Fibroblast of mammary gland (primary cell): ENCODE measurements around the gene OXER1.

Experiments used
- DNase-seq: peaks from one replicate; pipeline ENCODE4 v3.0.0-alpha.2; 2010; ENCODE audit warnings: low read depth
- H3K4me3 ChIP-seq: 2 replicates; pipeline ENCODE4 v1.5.1; 2011; ENCODE audit warnings: low read depth, mild to moderate bottlenecking, low read length, moderate library complexity; ENCODE audit not compliant: control insufficient read depth
- TF ChIP-seq, protein P1 (sequence below): conservative IDR thresholded peaks from 2 replicates; pipeline ENCODE4 v1.5.1; 2011; ENCODE audit warnings: low read depth, low read length, inconsistent platforms; ENCODE audit not compliant: control insufficient read depth, insufficient read depth

Gene OXER1

DNA sequence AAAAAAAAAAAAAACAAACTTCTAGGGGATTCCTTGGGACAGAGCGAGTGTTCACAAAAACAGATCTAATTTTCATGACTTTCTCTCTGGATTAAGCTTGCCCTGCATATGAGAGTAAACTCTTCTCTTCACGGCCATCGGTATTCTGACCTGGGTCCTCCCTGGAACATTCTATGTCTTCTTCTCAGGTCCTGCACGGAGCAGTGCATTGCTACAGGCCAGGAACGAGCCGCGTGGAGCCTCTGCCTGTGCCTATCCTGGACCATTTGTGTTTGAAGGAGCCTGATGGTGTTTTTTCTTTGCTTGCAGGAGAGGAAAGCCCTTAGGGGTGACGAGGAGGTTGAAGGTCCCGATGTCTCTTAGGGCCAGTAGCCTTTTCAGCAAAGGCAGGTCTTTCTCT, 1.8 kb upstream of the OXER1 start:
- H3K4me3 ChIP-seq: no peak overlapping the region
- TF ChIP-seq, protein P1, sequence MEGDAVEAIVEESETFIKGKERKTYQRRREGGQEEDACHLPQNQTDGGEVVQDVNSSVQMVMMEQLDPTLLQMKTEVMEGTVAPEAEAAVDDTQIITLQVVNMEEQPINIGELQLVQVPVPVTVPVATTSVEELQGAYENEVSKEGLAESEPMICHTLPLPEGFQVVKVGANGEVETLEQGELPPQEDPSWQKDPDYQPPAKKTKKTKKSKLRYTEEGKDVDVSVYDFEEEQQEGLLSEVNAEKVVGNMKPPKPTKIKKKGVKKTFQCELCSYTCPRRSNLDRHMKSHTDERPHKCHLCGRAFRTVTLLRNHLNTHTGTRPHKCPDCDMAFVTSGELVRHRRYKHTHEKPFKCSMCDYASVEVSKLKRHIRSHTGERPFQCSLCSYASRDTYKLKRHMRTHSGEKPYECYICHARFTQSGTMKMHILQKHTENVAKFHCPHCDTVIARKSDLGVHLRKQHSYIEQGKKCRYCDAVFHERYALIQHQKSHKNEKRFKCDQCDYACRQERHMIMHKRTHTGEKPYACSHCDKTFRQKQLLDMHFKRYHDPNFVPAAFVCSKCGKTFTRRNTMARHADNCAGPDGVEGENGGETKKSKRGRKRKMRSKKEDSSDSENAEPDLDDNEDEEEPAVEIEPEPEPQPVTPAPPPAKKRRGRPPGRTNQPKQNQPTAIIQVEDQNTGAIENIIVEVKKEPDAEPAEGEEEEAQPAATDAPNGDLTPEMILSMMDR: no peak
- DNase-seq: no peak

DNA sequence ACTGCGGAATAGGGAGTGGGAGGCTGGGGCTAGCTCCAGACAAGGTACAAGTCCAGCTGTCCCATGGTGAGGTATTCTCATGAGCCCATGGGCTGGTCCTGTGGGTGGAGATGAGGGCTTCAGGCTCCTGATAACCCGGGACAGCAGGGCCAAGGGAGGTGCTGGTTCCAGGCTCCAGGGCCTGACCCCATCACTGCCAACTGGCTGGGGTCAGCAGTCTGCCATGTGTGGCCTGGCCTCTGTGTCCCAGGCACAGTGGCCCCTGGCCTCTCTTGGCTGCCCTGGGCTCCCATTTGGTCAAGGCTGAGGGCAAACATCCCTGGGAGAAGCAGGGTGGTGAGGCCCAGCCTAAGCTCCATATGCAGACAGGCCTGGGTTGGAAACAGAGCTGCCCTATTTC, 966 bp upstream of the OXER1 start:
- no peak overlapping the region for H3K4me3 ChIP-seq
- TF ChIP-seq, protein P1: no peak
- DNase-seq: no peak

DNA sequence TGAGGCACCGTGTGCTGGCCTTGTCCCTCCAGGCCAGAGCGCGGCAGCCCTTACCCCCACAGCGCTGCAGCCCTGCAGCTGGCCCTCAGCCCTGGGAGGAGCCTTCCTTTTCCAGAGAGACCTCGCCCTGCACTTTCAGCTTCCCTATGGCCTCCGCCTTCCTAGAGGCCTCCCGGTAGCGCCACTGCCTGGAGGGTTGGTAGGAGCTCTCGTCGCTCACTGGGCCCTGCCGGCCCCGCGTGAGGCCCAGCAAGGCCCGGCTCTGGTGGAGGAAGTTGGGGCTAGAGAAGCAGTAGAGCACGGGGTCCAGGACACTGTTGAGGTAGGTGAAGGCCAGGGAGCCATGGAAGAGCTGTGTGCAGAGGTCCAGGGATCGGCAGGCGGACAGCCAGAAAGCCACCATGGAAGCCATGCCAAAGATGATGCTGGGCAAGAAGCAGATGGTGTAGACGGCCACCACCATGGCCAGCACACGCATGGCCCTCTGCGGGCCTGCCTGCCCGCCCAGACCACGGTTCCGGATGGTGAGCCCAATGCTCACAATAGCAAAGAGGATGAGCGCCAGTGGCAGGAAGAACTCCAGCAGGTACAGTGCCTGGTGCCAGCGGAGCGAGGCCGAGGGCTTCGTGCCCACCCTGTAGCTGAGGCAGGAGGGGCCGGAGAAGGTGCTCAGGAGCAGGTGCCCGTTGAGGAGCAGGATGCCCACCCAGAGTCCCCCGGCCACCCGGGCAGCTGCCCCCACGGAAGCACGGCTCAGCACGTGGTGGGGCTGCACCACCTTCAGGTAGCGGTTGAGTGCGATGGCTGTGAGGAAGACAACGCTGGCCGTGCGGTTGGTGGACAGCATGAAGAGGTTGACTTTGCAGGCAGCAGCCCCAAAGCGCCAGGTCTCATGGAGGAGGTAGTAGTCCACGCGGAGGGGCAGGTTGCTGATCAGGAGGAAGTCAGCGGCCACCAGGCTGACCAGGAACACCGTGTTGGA, 821 bp downstream of the OXER1 start:
- TF ChIP-seq, protein P1: no peak
- H3K4me3 ChIP-seq: no peak overlapping the region
- DNase-seq: no peak

DNA sequence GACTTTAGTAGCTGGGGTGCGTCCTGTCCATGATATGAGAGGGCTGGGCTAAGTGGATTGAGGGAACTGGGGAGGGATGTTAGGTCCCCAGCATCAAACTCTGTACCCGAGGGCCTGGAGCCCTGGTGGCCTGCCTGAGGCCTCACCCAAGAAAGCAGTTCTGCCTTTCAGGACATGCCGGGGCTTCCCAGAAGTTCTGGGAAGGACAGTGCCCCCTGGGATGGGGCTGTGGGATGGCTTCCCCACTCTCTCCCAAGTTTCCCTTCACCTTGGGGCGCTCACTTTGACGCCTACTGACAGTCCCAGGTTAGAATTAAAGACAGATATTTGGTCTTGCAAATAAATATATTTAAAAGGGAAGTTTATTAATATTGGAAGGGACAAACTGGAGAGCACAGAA, 1.8 kb downstream of the OXER1 start:
- no peak for DNase-seq

DNA sequence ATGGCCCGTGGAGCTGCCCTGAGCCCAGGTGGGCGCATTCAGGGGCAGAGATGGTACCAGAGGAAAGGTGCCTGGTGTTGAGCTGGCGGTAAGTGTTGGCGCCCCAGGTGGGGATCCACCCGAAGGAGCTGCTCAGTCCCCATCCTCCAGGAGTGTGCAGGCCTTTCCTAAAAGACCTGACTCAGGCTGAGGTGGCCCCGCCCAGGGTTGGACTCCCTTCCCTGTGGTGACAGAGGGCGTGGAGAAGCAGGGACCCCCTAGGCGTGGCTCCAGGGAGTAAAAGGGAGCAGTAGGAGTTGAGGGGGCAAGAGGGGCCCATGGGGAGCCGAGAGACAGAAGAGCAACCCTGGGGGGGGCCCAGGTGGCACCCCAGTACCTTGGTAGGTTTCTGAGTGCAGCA, 2.4 kb downstream of the OXER1 start:
- H3K4me3 ChIP-seq: no peak overlapping the region
- TF ChIP-seq, protein P1: no peak
- no peak for DNase-seq

More for the DNA sequence above, 1.8 kb downstream of the OXER1 start:
- no peak overlapping the region for H3K4me3 ChIP-seq
- TF ChIP-seq, protein P1: no peak

DNA sequence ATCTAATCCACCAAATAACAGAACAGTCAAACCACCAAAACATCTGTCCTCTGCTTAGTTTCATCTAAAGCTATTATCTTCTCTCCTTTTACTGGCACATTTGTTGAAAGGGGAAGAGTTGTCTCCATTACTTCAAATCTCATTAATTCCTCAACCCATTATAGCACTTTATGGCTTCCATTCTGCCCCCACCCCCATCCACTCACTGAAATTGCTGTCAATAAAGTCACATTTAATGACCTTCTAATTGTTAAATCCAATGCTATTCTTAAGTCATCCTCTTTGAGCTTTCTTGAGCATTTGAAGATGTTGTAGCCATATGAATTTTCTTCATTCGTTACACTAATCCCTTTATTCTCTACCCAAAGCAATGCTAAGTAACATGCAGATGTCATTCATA, 5.2 kb downstream of the OXER1 start:
- H3K4me3 ChIP-seq: no peak overlapping the region
- no peak for DNase-seq
- TF ChIP-seq, protein P1: no peak
